Right forelimb (tissue), 1 donor: ENCODE data around the gene BNIP5.

ENCODE experiments used
- DNase-seq: peaks from one replicate; pipeline ENCODE4 v3.0.0-alpha.2; 2018

BNIP5 gene

GRCh38 chr6:36336779-36337241 is at the start of gene BNIP5:
Gene BNIP5 (minus strand): TSS chr6:36336888. CDS start chr6:36330690, 6,198 bp downstream.
- peak; percentile 17 for DNase-seq

- no peak for DNase-seq
These were observed 47.4 kb upstream of the BNIP5 start for GRCh38 chr6:36384095-36384494.

GRCh38 chr6:36383606-36384005 is 46.9 kb upstream of the BNIP5 start:
- no peak for DNase-seq

GRCh38 chr6:36382976-36383375 is 46.3 kb upstream of the BNIP5 start:
- DNase-seq = no peak

- DNase-seq = no peak
These were observed 45.1 kb upstream of the BNIP5 start for GRCh38 chr6:36381502-36382389.

- no peak for DNase-seq
These were observed 43.5 kb upstream of the BNIP5 start for GRCh38 chr6:36380166-36380565.

- DNase-seq = no peak
These were observed 42.2 kb upstream of the BNIP5 start for GRCh38 chr6:36378936-36379335.

GRCh38 chr6:36378243-36378920 is 41.7 kb upstream of the BNIP5 start:
- DNase-seq = no peak

GRCh38 chr6:36377594-36377993 is 40.9 kb upstream of the BNIP5 start:
- no peak for DNase-seq

GRCh38 chr6:36376742-36377141 is 40.1 kb upstream of the BNIP5 start:
- no peak for DNase-seq

- DNase-seq = no peak
These were observed 39.5 kb upstream of the BNIP5 start for GRCh38 chr6:36376183-36376582.

GRCh38 chr6:36375644-36376155 is 39.0 kb upstream of the BNIP5 start:
- DNase-seq = no peak

- DNase-seq = peak; percentile 40
These were observed 38.3 kb upstream of the BNIP5 start for GRCh38 chr6:36374972-36375371.

GRCh38 chr6:36374194-36374593 is 37.5 kb upstream of the BNIP5 start:
- no peak for DNase-seq

GRCh38 chr6:36373368-36374019 is 36.8 kb upstream of the BNIP5 start:
- DNase-seq = peak; percentile 33

- DNase-seq = no peak
These were observed 35.4 kb upstream of the BNIP5 start for GRCh38 chr6:36372088-36372487.

- DNase-seq = no peak
These were observed 34.5 kb upstream of the BNIP5 start for GRCh38 chr6:36371211-36371610.

- no peak for DNase-seq
These were observed 34.0 kb upstream of the BNIP5 start for GRCh38 chr6:36370638-36371037.

GRCh38 chr6:36368921-36369865 is 32.5 kb upstream of the BNIP5 start:
- DNase-seq = no peak

- DNase-seq = no peak
These were observed 31.7 kb upstream of the BNIP5 start for GRCh38 chr6:36368421-36368820.

- DNase-seq = no peak
These were observed 31.1 kb upstream of the BNIP5 start for GRCh38 chr6:36367743-36368142.
